OCI-LY7 (cell line): Measurements from ENCODE around the gene DIAPH1. TPM values are rescaled to one million over a fixed set of nuclear protein-coding genes. Genes with fewer than 3 reads are reported as not detected.

ENCODE experiments used
- BruUV-seq: library from RNA; stranded (reverse); fragments of 400-500 nt; replicated peaks from 2 replicates; lab custom pipeline; 2021; lab: Mats Ljungman, UMichigan
- CTCF ChIA-PET: fragments of 300-600 bp; sonication (Branson Sonifier 250); formaldehyde crosslinking; loops from one replicate; lab custom pipeline; 2022; ENCODE audit warnings: antibody characterized with exemption; ENCODE audit not compliant: unreplicated experiment; lab: Charles Lee
- POLR2A ChIA-PET: fragments of 300-600 bp; sonication (Branson Sonifier 250); formaldehyde crosslinking; loops from one replicate; lab custom pipeline; 2022; ENCODE audit warnings: antibody characterized with exemption; lab: Charles Lee
- DNase-seq: peaks from one replicate; pipeline ENCODE4 v3.0.0-alpha.2; 2015; ENCODE audit warnings: low spot score
- H2AFZ ChIP-seq: fragments of 200-600 bp; sonication (generic), shearing (Covaris generic); 2 replicates; pipeline ENCODE4 v1.6.1; 2014; ENCODE audit warnings: mild to moderate bottlenecking, antibody characterized with exemption, low read length, moderate library complexity
- H3K27ac ChIP-seq: fragments of 200-600 bp; sonication (generic); 2 replicates; pipeline ENCODE4 v1.5.1; 2014; ENCODE audit warnings: mixed run types, low read depth, mild to moderate bottlenecking, moderate library complexity, low read length, inconsistent platforms; ENCODE audit not compliant: poor library complexity, severe bottlenecking
- H3K36me3 ChIP-seq: fragments of 200-600 bp; sonication (generic); 2 replicates; pipeline ENCODE4 v1.6.1; 2014; ENCODE audit warnings: mild to moderate bottlenecking, antibody characterized with exemption, low read length, moderate library complexity, mixed read lengths; ENCODE audit not compliant: insufficient read depth
- H3K4me1 ChIP-seq: fragments of 200-600 bp; sonication (generic); 2 replicates; pipeline ENCODE4 v1.5.1; 2014; ENCODE audit warnings: mild to moderate bottlenecking, low read length; ENCODE audit not compliant: insufficient read depth, poor library complexity, severe bottlenecking
- H3K4me2 ChIP-seq: fragments of 200-600 bp; sonication (generic); 2 replicates; pipeline ENCODE4 v1.6.1; 2014; ENCODE audit warnings: mild to moderate bottlenecking, low read length
- H3K4me3 ChIP-seq: fragments of 200-600 bp; sonication (generic); 2 replicates; pipeline ENCODE4 v1.5.1; 2014; ENCODE audit warnings: mild to moderate bottlenecking, low read depth, low read length; ENCODE audit not compliant: poor library complexity, severe bottlenecking
- H3K79me2 ChIP-seq: fragments of 200-600 bp; sonication (generic); 2 replicates; pipeline ENCODE4 v1.6.1; 2016; ENCODE audit warnings: low read depth, mild to moderate bottlenecking, low read length, moderate library complexity, mixed read lengths; ENCODE audit not compliant: insufficient read depth
- H3K9me2 ChIP-seq: fragments of 200-600 bp; sonication (generic); 2 replicates; pipeline ENCODE4 v1.6.1; 2016; ENCODE audit warnings: mild to moderate bottlenecking, low read length, mixed read lengths; ENCODE audit not compliant: insufficient read depth
- H3K9me3 ChIP-seq: fragments of 200-600 bp; sonication (generic); 2 replicates; pipeline ENCODE4 v1.6.1; 2014; ENCODE audit warnings: mild to moderate bottlenecking, mixed run types, low read length, mixed read lengths
- H4K20me1 ChIP-seq: fragments of 200-600 bp; sonication (generic); 2 replicates; pipeline ENCODE4 v1.6.1; 2014; ENCODE audit warnings: mild to moderate bottlenecking, antibody characterized with exemption, low read length, moderate library complexity, mixed read lengths; ENCODE audit not compliant: insufficient read depth
- EZH2phosphoT487 ChIP-seq: fragments of 200-600 bp; sonication (generic); IDR thresholded peaks from 2 replicates; pipeline ENCODE4 v1.6.1; 2018; ENCODE audit warnings: low read depth, borderline replicate concordance, mild to moderate bottlenecking, mixed run types, antibody characterized with exemption, low read length, moderate library complexity, mixed read lengths
- intact Hi-C: fragments of 100-400 bp; cut with micrococcal nuclease; formaldehyde crosslinking; loops from one replicate; pipeline ENCODE4 v1.10.0; 2022; ENCODE audit not compliant: unreplicated experiment
- total RNA-seq, 2 experiments: library from RNA; depleted of rRNA in 1 of 2; stranded (reverse); fragments of >200 nt in 1 of 2; shearing (Covaris generic) in 1 of 2; gene quantifications; 2 replicates each; pipeline ENCODE4 v1.2.3, GENCODE V29; 2014 to 2022
- TF ChIP-seq, protein P1 (sequence below): fragments of 200-600 bp; sonication (generic); conservative IDR thresholded peaks from 2 replicates; pipeline ENCODE4 v1.5.1; 2014; ENCODE audit warnings: mild to moderate bottlenecking, antibody characterized with exemption, low read length, moderate library complexity, mixed read lengths

The DIAPH1 gene
- total RNA-seq, 2 experiments from 2014 or later, result 78.8 to 174 TPM

GRCh38 chr5:141603923-141604717, 14.7 kb downstream of the DIAPH1 start:
- no peak overlapping the region for H3K4me3 ChIP-seq
- H3K4me2 ChIP-seq, result peak overlapping the region; percentile 75
- H2AFZ ChIP-seq, result no peak overlapping the region
- peaks cover 89% of the 10 kb centered on the region for H3K79me2 ChIP-seq
- H3K4me1 ChIP-seq, result peaks cover 46% of the 10 kb centered on the region
- H3K36me3 ChIP-seq, result peaks cover 12% of the 10 kb centered on the region; the same call in 1 of the 2 replicates
- no peaks in the 10 kb centered on the region for H3K9me2 ChIP-seq
- no peak for TF ChIP-seq EZH2phosphoT487
- TF ChIP-seq, protein P1, sequence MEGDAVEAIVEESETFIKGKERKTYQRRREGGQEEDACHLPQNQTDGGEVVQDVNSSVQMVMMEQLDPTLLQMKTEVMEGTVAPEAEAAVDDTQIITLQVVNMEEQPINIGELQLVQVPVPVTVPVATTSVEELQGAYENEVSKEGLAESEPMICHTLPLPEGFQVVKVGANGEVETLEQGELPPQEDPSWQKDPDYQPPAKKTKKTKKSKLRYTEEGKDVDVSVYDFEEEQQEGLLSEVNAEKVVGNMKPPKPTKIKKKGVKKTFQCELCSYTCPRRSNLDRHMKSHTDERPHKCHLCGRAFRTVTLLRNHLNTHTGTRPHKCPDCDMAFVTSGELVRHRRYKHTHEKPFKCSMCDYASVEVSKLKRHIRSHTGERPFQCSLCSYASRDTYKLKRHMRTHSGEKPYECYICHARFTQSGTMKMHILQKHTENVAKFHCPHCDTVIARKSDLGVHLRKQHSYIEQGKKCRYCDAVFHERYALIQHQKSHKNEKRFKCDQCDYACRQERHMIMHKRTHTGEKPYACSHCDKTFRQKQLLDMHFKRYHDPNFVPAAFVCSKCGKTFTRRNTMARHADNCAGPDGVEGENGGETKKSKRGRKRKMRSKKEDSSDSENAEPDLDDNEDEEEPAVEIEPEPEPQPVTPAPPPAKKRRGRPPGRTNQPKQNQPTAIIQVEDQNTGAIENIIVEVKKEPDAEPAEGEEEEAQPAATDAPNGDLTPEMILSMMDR, result no peak
- no peak overlapping the region for H3K27ac ChIP-seq
- peaks cover 17% of the 10 kb centered on the region for H4K20me1 ChIP-seq
- ChIA-PET POLR2A (interaction anchor here (0.6 to 1.8 kb wide), 3 partner anchors 12 to 188 kb away, joined by 3 to 7 read pairs (median 4); no protein-coding TSS in a partner anchor), CTCF (interaction anchor here (0.6 kb wide), 1 partner anchor 12 kb away, joined by 3 read pairs; no protein-coding TSS in a partner anchor)
- BruUV-seq, result no TSS peak
- peak; percentile 9 for DNase-seq
- intact Hi-C loops, result no loop called here
- H3K9me3 ChIP-seq, result no peaks in the 10 kb centered on the region

DNA sequence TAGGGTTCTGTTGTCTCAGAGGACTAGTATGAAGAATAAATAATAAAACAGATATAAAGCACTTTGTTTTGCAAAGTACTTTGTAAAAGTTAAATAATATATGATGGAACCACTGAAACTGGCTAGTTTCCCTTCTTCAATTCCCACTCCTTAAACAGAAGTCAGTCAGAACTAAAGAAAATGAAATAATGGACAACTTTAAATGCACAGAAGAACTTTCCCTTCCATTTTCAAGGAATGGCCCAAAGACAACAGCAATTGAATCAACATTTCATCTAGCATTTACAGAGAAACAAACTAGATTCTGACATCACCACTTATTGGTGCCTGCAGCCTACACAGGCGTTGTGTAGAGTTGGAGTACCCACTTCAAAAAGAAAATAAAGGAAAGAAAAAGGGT, 16.2 kb downstream of the DIAPH1 start:
- Histone ChIP-seq H2AFZ (no peak overlapping the region), H4K20me1 (peaks cover 17% of the 10 kb centered on the region), H3K4me1 (peaks cover 52% of the 10 kb centered on the region), H3K36me3 (peaks cover 16% of the 10 kb centered on the region; the same call in 1 of the 2 replicates), H3K9me3 (no peaks in the 10 kb centered on the region), H3K9me2 (no peaks in the 10 kb centered on the region), H3K79me2 (peaks cover 87% of the 10 kb centered on the region), H3K27ac (no peak overlapping the region), H3K4me2 (no peak overlapping the region), H3K4me3 (no peak overlapping the region)
- TF ChIP-seq EZH2phosphoT487, result no peak
- TF ChIP-seq, protein P1, result no peak
- no peak for DNase-seq
- BruUV-seq, result no TSS peak
- POLR2A ChIA-PET, result interaction anchor here (0.6 to 1.8 kb wide), 4 partner anchors 10 to 92 kb away, joined by 4 to 7 read pairs (median 6); no protein-coding TSS in a partner anchor
- CTCF ChIA-PET, result interaction anchor here (1.2 kb wide), 1 partner anchor 10 kb away, joined by 3 read pairs; no protein-coding TSS in a partner anchor
- intact Hi-C loops, result no loop called here
